Mammary epithelial cell (primary cell): ENCODE results near the gene CALHM4.

Experiments
- EZH2 ChIP-seq: IDR thresholded peaks from 2 replicates; pipeline ENCODE4 v1.6.1; 2012; ENCODE audit warnings: low read length, inconsistent platforms, borderline replicate concordance
- TF ChIP-seq, protein P1 (sequence below), 2 donors: IDR thresholded peaks in 1 of 2; conservative IDR thresholded peaks in 1 of 2; 2 replicates each; pipeline ENCODE4 v1.5.1; 2011 to 2012; ENCODE audit warnings: inconsistent platforms in 2 of 2, low read length in 2 of 2, mild to moderate bottlenecking in 2 of 2, control low read depth in 1 of 2, low read depth in 1 of 2; ENCODE audit not compliant: insufficient read depth in 1 of 2; ENCODE audit errors: extremely low read depth in 1 of 2

GRCh38 chr6:116515141-116515540 is 38.4 kb upstream of the CALHM4 start:
- TF ChIP-seq, protein P1, sequence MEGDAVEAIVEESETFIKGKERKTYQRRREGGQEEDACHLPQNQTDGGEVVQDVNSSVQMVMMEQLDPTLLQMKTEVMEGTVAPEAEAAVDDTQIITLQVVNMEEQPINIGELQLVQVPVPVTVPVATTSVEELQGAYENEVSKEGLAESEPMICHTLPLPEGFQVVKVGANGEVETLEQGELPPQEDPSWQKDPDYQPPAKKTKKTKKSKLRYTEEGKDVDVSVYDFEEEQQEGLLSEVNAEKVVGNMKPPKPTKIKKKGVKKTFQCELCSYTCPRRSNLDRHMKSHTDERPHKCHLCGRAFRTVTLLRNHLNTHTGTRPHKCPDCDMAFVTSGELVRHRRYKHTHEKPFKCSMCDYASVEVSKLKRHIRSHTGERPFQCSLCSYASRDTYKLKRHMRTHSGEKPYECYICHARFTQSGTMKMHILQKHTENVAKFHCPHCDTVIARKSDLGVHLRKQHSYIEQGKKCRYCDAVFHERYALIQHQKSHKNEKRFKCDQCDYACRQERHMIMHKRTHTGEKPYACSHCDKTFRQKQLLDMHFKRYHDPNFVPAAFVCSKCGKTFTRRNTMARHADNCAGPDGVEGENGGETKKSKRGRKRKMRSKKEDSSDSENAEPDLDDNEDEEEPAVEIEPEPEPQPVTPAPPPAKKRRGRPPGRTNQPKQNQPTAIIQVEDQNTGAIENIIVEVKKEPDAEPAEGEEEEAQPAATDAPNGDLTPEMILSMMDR (conservative IDR thresholded peaks at IDR 0.05 in 1 of 2, IDR thresholded peaks at IDR 0.05 in 1 of 2; ENCODE audit: extremely low read depth in 1 of 2, insufficient read depth in 1 of 2, low read depth in 1 of 2, low read length in 2 of 2): no peak
- no peak for TF ChIP-seq EZH2
